ENCODE data around the gene SLIT1. TPM values are rescaled to one million over a fixed set of nuclear protein-coding genes. Genes with fewer than 3 reads are reported as not detected.
A peak's percentile ranks its signal among the peaks of the same experiment; 100 is the strongest.

The SLIT1 gene
- total RNA-seq, 1 donor from 2014 or later, result 10.6 TPM

DNA sequence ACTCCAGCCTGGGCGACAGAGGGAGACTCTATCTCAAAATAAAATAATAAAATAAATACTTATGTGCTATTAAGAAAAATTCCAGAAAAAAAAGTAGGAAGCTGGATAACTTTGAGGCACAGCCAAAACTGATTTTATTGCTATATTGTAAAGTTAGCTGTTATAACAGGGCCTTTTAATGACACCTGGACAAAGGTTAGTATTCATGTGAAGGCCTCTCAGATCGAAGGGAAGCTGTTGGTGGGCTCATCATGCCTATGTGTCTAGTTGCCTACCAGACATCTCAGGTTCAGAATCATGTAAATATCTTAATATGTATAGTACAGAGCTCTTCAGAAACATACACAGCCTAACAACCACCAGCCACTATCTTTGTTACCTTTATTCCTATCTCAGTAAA is 210.6 kb downstream of the SLIT1 start:
- TF ChIP-seq, protein P1, sequence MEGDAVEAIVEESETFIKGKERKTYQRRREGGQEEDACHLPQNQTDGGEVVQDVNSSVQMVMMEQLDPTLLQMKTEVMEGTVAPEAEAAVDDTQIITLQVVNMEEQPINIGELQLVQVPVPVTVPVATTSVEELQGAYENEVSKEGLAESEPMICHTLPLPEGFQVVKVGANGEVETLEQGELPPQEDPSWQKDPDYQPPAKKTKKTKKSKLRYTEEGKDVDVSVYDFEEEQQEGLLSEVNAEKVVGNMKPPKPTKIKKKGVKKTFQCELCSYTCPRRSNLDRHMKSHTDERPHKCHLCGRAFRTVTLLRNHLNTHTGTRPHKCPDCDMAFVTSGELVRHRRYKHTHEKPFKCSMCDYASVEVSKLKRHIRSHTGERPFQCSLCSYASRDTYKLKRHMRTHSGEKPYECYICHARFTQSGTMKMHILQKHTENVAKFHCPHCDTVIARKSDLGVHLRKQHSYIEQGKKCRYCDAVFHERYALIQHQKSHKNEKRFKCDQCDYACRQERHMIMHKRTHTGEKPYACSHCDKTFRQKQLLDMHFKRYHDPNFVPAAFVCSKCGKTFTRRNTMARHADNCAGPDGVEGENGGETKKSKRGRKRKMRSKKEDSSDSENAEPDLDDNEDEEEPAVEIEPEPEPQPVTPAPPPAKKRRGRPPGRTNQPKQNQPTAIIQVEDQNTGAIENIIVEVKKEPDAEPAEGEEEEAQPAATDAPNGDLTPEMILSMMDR (conservative IDR thresholded peaks at IDR 0.05), result no peak
- Mint-ChIP-seq H3K9me3 (no peaks in the 10 kb centered on the region), H3K4me3 (no peak overlapping the region), H3K27me3 (ENCODE audit: low read depth) (no peaks in the 10 kb centered on the region), H3K27ac (ENCODE audit: unreplicated experiment) (no peak overlapping the region), H3K36me3 (ENCODE audit: low read depth) (no peaks in the 10 kb centered on the region), H3K4me1 (peaks cover 16% of the 10 kb centered on the region)
- DNase-seq (ENCODE audit: low read depth, low spot score), result no peak

DNA sequence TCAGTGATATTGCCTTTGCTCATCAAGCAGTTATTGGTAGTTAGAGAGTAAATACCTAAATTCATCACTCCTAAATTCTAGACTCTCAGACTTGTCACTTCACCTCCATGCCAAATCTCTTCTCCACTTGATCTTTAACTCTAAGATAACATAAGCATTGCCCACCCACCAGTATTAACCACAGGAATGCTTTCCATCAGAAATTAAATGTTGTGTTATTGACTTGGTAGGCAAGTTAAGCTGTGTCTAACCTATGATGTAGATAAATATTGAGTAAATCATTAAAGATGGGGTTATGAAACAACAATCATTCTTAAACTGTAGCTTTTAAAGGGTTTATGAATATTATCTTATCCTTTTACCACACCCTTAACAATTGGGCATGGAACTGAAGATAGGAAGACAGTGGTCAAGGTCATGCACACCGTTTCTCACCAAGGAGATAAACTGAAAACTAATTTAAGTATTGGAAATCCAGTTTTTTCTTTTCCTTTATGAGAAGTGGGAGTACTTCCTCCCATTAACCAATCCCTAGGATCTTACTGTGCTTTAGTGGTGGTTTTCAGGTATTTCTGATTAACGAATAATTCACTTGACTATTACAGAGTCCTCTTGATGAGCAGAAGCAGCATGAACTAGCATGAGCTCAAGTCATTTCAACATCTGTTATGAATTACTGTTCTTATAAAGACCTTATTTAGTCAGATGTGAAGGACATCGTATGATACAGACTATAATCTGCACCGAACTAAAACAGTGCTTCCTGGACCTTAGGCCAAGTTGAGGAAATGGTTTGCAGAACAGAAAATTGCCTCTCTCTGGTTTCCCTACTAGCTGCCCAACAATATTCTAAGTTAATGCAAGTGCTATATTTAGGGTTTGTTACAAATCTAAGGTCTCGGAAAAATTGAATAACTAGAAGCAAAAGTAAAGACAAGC is 211.7 kb downstream of the SLIT1 start:
- TF ChIP-seq, protein P1 (conservative IDR thresholded peaks at IDR 0.05), result no peak
- DNase-seq (ENCODE audit: low read depth, low spot score), result no peak
- H3K27ac Mint-ChIP-seq (ENCODE audit: unreplicated experiment), result no peak overlapping the region
- no peaks in the 10 kb centered on the region for H3K9me3 Mint-ChIP-seq
- no peaks in the 10 kb centered on the region for H3K36me3 Mint-ChIP-seq (ENCODE audit: low read depth)
- no peaks in the 10 kb centered on the region for H3K27me3 Mint-ChIP-seq (ENCODE audit: low read depth)
- H3K4me3 Mint-ChIP-seq, result no peak overlapping the region
- H3K4me1 Mint-ChIP-seq, result peaks cover 16% of the 10 kb centered on the region

DNA sequence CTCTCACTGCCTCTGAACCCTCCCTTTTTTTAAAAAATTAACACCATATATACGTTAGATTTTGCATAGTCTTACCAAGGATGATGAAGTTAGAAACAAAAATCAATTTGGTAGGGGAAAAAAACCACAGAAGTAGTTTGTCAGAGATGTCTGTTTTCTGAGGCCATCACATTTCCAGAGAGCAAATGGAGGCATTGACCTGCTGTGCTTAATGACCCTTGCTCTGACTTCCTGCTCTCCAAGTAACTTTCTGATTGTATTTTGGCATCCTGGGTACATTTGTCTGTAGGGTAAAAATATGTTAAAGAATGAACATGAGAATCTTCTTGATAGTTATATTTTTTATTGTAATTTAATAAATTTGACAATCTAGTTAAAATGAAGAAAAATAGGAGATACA is 213.5 kb downstream of the SLIT1 start:
- H3K36me3 Mint-ChIP-seq (ENCODE audit: low read depth), result no peaks in the 10 kb centered on the region
- no peaks in the 10 kb centered on the region for H3K27me3 Mint-ChIP-seq (ENCODE audit: low read depth)
- no peaks in the 10 kb centered on the region for H3K9me3 Mint-ChIP-seq
- no peak overlapping the region for H3K27ac Mint-ChIP-seq (ENCODE audit: unreplicated experiment)
- H3K4me3 Mint-ChIP-seq, result no peak overlapping the region
- peaks cover 16% of the 10 kb centered on the region for H3K4me1 Mint-ChIP-seq
- no peak for DNase-seq (ENCODE audit: low read depth, low spot score)
- TF ChIP-seq, protein P1 (conservative IDR thresholded peaks at IDR 0.05), result no peak

DNA sequence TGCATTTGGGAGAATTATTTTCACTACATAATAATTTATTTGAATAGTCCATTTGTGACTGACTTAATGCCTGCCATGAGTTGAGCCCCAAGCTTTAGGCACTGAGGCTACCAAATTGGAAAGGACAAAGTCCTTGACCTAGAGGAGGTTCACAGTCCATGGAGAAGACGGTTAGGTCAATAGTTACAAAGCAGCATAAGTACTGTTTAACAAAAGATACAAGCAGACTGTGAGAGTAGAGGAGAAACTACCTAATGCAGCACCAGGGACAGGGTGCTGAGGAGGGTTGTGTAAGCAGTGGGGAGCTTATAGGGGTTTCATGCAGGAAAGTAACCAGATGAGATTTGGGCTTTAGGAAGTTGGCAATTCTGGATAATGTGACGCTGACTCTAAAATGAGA is 214.4 kb downstream of the SLIT1 start:
- Mint-ChIP-seq H3K4me3 (no peak overlapping the region), H3K27me3 (ENCODE audit: low read depth) (no peaks in the 10 kb centered on the region), H3K9me3 (no peaks in the 10 kb centered on the region), H3K36me3 (ENCODE audit: low read depth) (peaks cover 3% of the 10 kb centered on the region), H3K27ac (ENCODE audit: unreplicated experiment) (peak overlapping the region; percentile 0), H3K4me1 (peaks cover 16% of the 10 kb centered on the region)
- TF ChIP-seq, protein P1 (conservative IDR thresholded peaks at IDR 0.05), result no peak
- no peak for DNase-seq (ENCODE audit: low read depth, low spot score)

DNA sequence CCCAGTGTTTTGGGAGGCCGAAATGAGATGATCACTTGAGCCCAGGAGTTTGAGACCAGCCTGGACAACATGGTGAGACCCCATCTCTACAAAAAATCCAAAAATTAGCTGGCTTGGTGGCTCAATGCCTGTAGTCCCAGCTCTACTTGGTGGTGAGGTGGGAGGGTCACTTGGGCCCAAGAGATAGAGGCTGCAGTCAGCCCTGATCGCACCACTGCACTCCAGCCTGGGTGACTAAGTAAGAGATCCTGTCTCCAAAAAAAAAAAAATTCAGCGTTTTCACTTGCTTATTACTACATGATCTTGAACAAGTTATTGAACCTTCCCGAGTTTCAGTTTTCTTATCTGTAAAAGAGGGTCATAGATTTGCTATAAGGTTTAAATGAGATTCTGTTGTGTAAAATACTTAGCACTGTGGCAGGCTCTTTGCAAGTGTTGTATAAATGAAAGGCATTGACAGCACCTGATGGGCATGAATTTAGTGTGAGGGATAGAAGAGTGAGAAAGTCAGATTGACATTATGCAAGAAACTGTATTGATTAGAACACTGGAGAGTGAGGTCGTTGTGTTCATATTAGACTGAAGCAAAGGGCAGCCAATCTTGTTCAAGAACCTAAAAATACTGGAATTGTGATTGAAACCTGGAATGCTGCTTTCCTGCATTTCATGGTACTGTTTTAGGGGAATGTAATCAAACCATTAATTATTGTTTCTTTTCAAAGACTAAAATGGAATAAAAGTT is 216.9 kb downstream of the SLIT1 start:
- peaks cover 24% of the 10 kb centered on the region for H3K4me1 Mint-ChIP-seq
- H3K27ac Mint-ChIP-seq (ENCODE audit: unreplicated experiment), result no peak overlapping the region
- peaks cover 7% of the 10 kb centered on the region for H3K36me3 Mint-ChIP-seq (ENCODE audit: low read depth)
- no peak overlapping the region for H3K4me3 Mint-ChIP-seq
- no peaks in the 10 kb centered on the region for H3K9me3 Mint-ChIP-seq
- DNase-seq (ENCODE audit: low read depth, low spot score), result no peak
- TF ChIP-seq, protein P1 (conservative IDR thresholded peaks at IDR 0.05), result no peak
- no peaks in the 10 kb centered on the region for H3K27me3 Mint-ChIP-seq (ENCODE audit: low read depth)

Data from neural crest cell (in vitro differentiated cells).